AG10803 (cell line): ENCODE measurements around the gene STRBP.

Experiments used
- DNase-seq: peaks from one replicate; pipeline ENCODE4 v3.0.0; 2010; ENCODE audit warnings: low read depth
- H3K4me3 ChIP-seq: 2 replicates; pipeline ENCODE4 v1.5.1; 2011; ENCODE audit warnings: mild to moderate bottlenecking, low read length, control low read depth
- TF ChIP-seq, protein P1 (sequence below): conservative IDR thresholded peaks from 2 replicates; pipeline ENCODE4 v1.5.1; 2011; ENCODE audit warnings: mild to moderate bottlenecking, low read length, control low read depth, inconsistent platforms

The STRBP gene

DNA sequence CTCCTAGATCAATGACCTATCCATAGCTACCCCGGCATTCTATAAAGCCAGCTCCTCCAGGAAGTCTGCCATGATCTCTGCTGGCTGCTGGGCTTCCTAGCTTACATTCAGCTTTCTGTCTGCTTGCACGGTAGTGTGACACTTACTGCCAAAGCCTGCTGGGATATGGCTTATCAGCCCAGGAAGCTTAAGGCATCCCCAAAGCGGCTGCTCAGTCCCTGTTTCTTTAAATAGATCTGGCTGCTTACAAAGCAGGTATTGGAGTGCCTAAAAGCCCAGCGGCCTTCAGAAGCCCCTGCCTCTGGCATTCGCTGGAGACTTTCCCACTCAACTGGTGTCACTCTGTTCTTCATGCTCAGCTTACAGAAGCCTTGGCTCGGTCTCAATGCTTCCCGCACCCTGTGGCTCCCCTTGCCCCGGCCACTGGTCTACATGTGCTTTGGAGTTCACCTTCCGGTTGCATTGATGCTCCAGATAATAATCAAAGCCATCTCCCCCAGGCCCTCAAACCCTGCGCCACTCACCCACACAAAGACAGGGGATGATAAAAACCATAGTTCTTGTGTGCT, 31.3 kb upstream of the STRBP start:
- H3K4me3 ChIP-seq = no peak overlapping the region
- TF ChIP-seq, protein P1, sequence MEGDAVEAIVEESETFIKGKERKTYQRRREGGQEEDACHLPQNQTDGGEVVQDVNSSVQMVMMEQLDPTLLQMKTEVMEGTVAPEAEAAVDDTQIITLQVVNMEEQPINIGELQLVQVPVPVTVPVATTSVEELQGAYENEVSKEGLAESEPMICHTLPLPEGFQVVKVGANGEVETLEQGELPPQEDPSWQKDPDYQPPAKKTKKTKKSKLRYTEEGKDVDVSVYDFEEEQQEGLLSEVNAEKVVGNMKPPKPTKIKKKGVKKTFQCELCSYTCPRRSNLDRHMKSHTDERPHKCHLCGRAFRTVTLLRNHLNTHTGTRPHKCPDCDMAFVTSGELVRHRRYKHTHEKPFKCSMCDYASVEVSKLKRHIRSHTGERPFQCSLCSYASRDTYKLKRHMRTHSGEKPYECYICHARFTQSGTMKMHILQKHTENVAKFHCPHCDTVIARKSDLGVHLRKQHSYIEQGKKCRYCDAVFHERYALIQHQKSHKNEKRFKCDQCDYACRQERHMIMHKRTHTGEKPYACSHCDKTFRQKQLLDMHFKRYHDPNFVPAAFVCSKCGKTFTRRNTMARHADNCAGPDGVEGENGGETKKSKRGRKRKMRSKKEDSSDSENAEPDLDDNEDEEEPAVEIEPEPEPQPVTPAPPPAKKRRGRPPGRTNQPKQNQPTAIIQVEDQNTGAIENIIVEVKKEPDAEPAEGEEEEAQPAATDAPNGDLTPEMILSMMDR = no peak
- no peak for DNase-seq

DNA sequence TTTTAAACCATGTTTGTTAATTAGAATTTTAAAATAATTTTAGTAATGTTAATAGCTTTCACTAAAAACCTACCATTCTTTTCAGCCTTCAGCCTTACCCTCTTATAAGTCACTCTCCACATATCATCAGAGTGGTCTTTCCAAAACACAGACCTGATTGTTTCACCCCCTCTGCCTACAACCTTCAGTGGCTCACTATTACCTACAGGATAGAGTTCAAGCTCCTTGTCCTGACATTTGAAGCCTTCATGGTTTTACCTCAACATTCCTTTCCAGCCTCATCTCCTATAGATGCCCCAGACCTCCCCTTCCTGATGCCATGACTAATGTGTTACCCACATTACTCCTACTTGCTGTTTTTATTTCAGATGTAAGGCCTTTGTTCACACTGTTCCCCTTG, 27.8 kb upstream of the STRBP start:
- H3K4me3 ChIP-seq = no peak overlapping the region
- no peak for DNase-seq

DNA sequence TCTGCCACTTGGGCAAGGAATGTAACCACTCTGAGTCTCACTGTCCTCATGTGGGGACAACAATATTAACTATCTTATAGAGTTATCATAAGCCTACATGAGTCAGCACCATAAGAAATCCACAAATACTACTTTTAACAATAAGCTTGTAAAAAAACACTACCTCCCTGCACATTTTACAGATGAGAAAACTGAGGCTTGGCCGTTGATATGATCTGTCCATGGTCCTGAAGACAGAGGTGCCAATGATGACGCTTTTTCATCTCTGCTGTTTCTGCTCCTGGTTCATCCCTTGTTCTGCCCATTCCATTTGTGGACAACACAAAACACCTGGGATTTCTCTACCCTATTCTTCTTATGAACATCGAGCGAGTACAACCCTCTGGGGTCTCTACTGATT, 23.4 kb upstream of the STRBP start:
- H3K4me3 ChIP-seq = no peak overlapping the region
- no peak for DNase-seq
- TF ChIP-seq, protein P1 = no peak

More for the DNA sequence above, 27.8 kb upstream of the STRBP start:
- TF ChIP-seq, protein P1 = no peak

DNA sequence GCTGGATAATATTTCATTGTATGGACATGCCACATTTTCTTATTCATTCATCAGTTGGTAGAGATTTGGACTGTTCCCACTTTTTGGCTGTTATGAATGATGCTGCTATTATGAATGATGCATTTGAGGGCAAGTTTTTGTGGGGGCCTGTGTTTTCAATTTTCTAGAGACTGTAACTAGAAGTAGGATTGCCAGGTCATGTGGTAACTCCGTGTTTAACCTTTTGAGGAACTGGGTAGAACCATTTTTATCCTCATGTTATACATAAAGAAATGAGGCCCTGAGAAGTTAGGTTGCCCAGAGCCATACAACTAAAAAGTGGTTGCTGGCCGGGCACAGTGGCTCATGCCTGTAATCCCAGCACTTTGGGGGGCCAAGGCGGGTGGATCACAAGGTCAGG, 22.4 kb upstream of the STRBP start:
- no peak overlapping the region for H3K4me3 ChIP-seq
- no peak for DNase-seq
- TF ChIP-seq, protein P1 = no peak

DNA sequence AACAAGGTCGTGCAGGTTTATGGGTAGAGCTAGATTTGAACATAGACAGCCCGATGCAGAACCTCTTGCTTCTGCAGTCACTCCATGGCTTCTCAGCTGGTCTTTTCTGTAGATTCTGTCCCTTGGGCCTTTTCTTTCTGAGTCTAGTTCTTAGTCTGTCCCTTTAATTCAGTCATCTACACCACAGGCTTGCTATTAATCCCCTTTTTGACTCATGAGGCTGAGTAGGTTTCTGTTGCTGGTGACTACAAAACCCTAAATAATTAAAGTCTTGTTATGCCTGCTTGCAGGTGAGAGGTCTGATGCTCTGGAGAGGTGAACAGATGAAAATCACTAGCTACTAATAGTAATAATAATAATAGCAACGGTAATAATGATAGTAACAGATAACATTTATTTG, 19.3 kb upstream of the STRBP start:
- no peak for DNase-seq
- TF ChIP-seq, protein P1 = no peak
- H3K4me3 ChIP-seq = no peak overlapping the region

DNA sequence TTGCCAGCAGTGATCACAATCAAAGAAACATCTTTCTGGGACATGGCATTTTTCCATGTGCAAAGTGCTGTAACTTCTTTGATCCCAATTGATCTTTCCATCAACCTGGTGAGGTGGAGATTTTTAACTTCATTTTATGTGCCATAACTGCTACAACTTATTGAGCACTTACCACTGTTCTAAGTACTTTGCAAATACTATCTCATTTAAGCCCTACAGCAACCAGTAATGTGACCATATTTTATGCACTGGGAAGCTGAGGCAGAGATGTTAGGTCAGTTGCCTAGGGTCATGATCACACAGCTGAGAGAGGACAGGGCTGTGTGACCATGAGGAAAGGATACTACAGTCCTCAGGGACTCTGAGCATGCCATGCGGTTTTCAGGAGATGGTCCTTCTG, 17.9 kb upstream of the STRBP start:
- no peak for DNase-seq

DNA sequence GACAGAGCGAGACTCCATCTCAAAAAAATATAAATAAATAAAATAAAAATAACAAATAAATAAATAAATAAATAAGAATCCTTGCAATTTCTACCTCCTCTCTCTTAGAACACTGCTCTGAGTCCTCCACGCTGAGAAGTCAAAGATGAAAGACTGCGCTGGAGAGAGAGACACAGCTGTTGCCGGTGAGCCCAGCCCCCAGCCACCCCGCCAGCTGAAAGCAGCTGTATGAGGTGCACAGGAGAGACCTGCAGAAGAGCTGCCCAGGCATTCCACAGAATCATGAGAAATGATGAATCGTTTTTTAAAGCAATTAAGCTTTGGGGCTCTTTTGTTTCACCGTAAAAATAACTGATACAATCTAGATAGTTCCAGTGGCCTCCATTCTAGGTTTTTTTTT, 16.3 kb upstream of the STRBP start:
- TF ChIP-seq, protein P1 = no peak
- DNase-seq = no peak
- H3K4me3 ChIP-seq = no peak overlapping the region

More for the DNA sequence above, 17.9 kb upstream of the STRBP start:
- TF ChIP-seq, protein P1 = no peak
- H3K4me3 ChIP-seq = no peak overlapping the region
